G401 (cell line): ENCODE data around the gene SLC25A34. TPM values are rescaled to one million over a fixed set of nuclear protein-coding genes. Genes with fewer than 3 reads are reported as not detected.

Source experiments
- DNase-seq: peaks from one replicate; pipeline ENCODE4 v3.0.0-alpha.2; 2015; ENCODE audit warnings: low spot score
- in situ Hi-C: cut with HindIII; loops from 2 replicates; pipeline ENCODE4 v1.10.0; 2016; ENCODE audit warnings: low sequenced_read_pairs, mixed read lengths
- total RNA-seq: library from RNA; depleted of rRNA; stranded (reverse); fragments of >200 nt; shearing (Covaris generic); gene quantifications from 2 replicates; pipeline ENCODE4 v1.2.3, GENCODE V29; 2014; rRNA removed

Gene SLC25A34
- total RNA-seq, 1 experiment from 2014 or later, result 0.75 TPM

DNA sequence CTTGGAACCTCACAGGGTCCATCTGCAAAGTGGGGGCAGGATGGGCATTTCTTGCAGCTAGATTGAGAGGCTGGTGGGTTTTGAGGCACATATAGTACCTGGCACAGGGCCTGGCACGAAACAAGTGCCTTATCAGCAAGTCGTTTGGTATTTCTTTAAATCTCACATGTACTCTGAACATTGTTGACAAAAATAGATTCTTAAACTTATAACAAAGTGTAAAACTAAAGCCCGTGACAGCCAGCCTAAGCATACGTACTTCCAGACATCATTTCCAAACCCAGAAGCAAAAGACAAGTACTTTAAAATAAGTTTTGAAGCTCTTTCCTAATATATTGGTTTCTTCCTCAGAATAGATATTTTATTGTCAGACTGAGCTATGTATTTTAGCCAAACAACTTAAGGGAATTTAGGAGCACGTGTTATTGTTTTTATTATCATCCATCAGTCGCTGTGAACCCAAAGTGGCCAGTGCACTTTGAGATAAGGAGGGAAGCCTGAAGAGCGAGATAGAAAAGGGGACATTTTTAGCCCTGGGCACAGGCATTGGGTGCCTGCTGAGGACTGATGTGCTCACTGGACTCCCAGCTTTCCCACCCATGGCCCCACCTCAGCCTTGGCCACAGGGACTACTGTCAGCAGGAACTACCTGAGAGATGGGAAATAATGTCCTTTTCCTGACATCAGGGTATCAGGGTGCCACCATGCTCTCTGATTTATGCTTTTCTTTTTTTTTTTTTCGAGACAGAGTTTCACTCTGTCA, 25.5 kb downstream of the SLC25A34 start:
- DNase-seq, result no peak
- in situ Hi-C loops, result no loop called here

DNA sequence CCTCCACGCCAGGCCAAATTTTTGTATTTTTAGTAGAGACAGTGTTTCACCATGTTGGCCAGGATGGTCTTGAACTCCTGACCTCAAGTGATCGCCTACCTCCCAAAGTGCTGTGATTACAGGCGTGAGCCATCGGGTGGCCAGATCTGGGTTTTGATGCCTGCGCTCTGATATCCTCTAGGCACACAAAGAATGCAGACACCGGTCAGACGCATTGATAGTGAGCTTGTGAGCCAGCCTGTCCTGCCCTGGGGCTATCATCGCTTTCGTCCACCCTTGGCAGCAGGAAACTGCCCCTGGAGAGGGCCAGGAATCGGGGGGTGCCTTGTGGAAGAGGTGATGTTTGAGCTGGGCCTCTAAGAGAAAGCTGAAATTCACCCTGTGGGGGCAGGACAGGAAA, 26.5 kb downstream of the SLC25A34 start:
- in situ Hi-C loops, result no loop called here
- DNase-seq, result no peak

- DNase-seq, result no peak
- in situ Hi-C loops, result no loop called here
Observed at GRCh38 chr1:15764269-15764764, 28.3 kb downstream of the SLC25A34 start.

DNA sequence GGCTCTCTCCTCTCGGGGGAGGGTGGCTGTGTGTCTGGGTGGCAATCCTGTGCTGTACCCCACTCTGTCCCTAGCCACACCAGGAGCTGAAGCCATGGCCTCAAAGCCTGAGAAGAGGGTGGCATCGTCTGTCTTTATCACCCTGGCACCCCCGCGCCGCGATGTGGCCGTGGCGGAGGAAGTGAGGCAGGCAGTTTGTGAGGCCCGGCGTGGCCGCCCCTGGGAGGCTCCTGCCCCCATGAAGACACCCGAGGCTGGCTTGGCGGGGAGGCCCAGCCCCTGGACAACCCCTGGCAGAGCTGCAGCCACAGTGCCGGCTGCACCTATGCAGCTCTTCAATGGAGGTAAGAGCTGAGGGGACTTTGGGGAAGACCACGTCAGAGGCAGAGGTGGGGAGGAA, 28.8 kb downstream of the SLC25A34 start:
- no peak for DNase-seq
- in situ Hi-C loops, result no loop called here

GRCh38 chr1:15765495-15766194, 29.6 kb downstream of the SLC25A34 start:
- DNase-seq, result peak; percentile 66
- in situ Hi-C loops, result no loop called here

- in situ Hi-C loops, result no loop called here
- no peak for DNase-seq
Observed at GRCh38 chr1:15767941-15768340, 31.9 kb downstream of the SLC25A34 start.

GRCh38 chr1:15768388-15768787, 32.3 kb downstream of the SLC25A34 start:
- DNase-seq, result no peak
- in situ Hi-C loops, result no loop called here

DNA sequence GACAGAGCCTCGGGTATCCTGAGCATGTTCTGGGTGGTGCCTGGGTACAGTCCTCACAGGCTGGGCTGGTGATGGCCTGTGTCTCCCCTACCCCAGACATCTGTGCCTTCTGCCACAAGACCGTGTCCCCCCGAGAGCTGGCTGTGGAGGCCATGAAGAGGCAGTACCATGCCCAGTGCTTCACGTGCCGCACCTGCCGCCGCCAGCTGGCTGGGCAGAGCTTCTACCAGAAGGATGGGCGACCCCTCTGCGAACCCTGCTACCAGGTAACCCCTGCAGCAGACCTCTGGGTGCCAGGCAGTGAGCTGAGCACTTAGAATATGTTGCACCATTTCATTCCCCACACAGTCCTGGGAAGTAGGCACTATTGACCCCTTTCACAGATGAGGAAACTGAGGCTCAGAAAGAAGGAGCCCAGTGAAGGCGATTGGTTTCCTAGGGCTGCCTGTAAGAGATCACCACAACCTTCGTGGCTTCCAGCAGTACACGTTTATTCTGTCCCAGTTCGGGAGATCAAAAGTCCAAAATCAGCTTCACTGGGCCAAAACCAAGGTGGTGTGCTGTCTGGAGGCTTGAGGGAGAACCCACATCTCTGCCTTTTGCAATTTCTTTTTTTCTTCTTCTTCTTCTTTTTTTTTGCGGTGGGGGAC, 34.4 kb downstream of the SLC25A34 start:
- DNase-seq, result no peak
- in situ Hi-C loops, result no loop called here

GRCh38 chr1:15771836-15772515, 35.9 kb downstream of the SLC25A34 start:
- in situ Hi-C loops, result no loop called here
- DNase-seq, result no peak

GRCh38 chr1:15775706-15776105, 39.6 kb downstream of the SLC25A34 start:
- no peak for DNase-seq
- in situ Hi-C loops, result no loop called here

- no peak for DNase-seq
- in situ Hi-C loops, result no loop called here
Observed at GRCh38 chr1:15777909-15778707, 42.0 kb downstream of the SLC25A34 start.

GRCh38 chr1:15785683-15786082, 49.6 kb downstream of the SLC25A34 start:
- DNase-seq, result no peak
- in situ Hi-C loops, result no loop called here

DNA sequence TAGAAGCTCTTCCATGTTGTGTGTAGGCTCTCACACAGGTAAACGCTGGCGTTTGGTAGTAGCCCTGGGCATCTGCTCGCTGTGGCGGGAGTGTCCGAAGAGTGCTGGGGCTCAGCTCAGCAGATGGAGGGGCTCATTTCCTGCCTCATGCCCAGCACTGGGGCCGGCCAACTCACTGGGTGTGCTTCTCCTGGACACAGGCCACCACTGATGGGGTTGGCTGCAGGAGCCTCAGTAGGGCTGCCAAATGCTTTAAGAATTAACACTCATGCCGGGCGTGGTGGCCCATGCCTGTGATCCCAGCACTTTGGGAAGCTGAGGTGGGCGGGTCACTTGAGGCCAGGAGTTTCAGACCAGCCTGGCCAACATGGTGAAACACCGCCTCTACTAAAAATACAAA, 50.5 kb downstream of the SLC25A34 start:
- in situ Hi-C loops, result no loop called here
- DNase-seq, result peak; percentile 78

DNA sequence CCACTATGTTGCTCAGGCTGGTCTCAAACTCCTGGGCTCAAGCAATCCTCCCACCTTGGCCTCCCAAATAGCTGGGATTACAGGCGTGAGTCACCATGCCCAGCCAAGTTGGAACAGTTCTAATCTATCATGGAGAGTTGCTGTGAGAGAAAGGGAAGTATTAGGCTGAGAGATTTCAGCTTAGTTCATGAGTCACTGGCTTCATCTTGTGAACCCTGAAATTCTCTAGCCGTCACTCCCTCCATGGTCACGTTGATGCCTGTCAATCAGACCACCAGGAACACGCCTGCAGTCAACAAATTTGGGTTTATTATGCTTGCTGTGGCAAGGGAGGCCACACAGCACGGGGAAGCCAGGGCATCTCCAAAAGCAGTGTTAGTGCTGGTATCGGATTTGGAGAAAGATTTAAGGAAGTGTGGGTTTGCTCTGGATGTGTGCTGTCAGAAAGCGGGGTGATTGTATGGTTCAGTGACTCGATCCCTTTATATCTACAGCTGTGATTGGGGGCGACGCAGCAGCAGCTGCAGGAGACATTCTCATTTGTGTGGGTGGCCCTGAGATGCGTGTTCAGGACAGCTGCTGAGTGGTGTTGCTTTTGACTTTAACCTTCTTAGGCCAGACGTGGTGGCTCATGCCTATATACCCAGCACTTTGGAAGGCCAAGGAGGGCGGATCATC, 52.7 kb downstream of the SLC25A34 start:
- DNase-seq, result no peak
- in situ Hi-C loops, result no loop called here

Other genes starting within 250 kb of the SLC25A34 start
- 12.3 and 15.6 TPM in 2 replicates for gene CASP9, start 212.0 kb upstream of the SLC25A34 start, total RNA-seq
- gene DNAJC16, start 209.4 kb upstream of the SLC25A34 start, total RNA-seq, result 3.4 and 19.1 TPM in 2 replicates
- 2.0 and 2.6 TPM in 2 replicates for gene AGMAT, start 151.2 kb upstream of the SLC25A34 start, total RNA-seq
- 6.5 and 9.9 TPM in 2 replicates for gene DDI2, start 118.8 kb upstream of the SLC25A34 start, total RNA-seq
- gene PLEKHM2, start 51.9 kb upstream of the SLC25A34 start, total RNA-seq, result 46.1 and 47.5 TPM in 2 replicates
- gene TMEM82, start 6.2 kb downstream of the SLC25A34 start, total RNA-seq, result not detected in 2 replicates
- gene FBLIM1, start 22.5 kb downstream of the SLC25A34 start, total RNA-seq, result 18.6 and 41.7 TPM in 2 replicates
- gene UQCRHL, start 71.4 kb downstream of the SLC25A34 start, total RNA-seq, result 6.0 and 6.8 TPM in 2 replicates
- 1.5 and 2.4 TPM in 2 replicates for gene SPEN, start 111.4 kb downstream of the SLC25A34 start, total RNA-seq
- 32.8 and 43.4 TPM in 2 replicates for gene ZBTB17, start 239.8 kb downstream of the SLC25A34 start, total RNA-seq